GM12891 (cell line): Measurements from ENCODE around the gene P4HA2.
"Not testable (repeated sequence)": the region's sequence is repeated elsewhere in the genome, so short reads cannot be mapped to it uniquely, and the experiment has no call there.

Source experiments
- DNase-seq: peaks from one replicate; pipeline ENCODE4 v3.0.0; 2011; ENCODE audit warnings: low spot score; ENCODE audit not compliant: insufficient read length
- FAIRE-seq: peaks from 2 replicates; lab custom pipeline; 2011; peaks lifted over from hg19 to GRCh38; lab: Jason Lieb, UNC
- PAX5 ChIP-seq: IDR thresholded peaks from 2 replicates; pipeline ENCODE4 v1.6.1; 2011; ENCODE audit warnings: low read length, moderate library complexity, mild to moderate bottlenecking; ENCODE audit not compliant: insufficient read depth, severe bottlenecking
- POLR2A ChIP-seq: IDR thresholded peaks from 2 replicates; pipeline ENCODE4 v1.6.1; 2011; ENCODE audit warnings: low read depth, low read length, control low read depth
- POLR2AphosphoS5 ChIP-seq: IDR thresholded peaks from 2 replicates; pipeline ENCODE4 v1.6.1; 2011; ENCODE audit warnings: low read depth, low read length, control low read depth
- POU2F2 ChIP-seq: IDR thresholded peaks from 2 replicates; pipeline ENCODE4 v1.6.1; 2011; ENCODE audit warnings: low read depth, mild to moderate bottlenecking, control low read depth, low read length, moderate library complexity
- SPI1 ChIP-seq: IDR thresholded peaks from 2 replicates; pipeline ENCODE4 v1.6.1; 2011; ENCODE audit warnings: low read depth, low read length, control low read depth
- TAF1 ChIP-seq: IDR thresholded peaks from 2 replicates; pipeline ENCODE4 v1.6.1; 2011; ENCODE audit warnings: low read depth, low read length, control low read depth

Gene P4HA2

DNA sequence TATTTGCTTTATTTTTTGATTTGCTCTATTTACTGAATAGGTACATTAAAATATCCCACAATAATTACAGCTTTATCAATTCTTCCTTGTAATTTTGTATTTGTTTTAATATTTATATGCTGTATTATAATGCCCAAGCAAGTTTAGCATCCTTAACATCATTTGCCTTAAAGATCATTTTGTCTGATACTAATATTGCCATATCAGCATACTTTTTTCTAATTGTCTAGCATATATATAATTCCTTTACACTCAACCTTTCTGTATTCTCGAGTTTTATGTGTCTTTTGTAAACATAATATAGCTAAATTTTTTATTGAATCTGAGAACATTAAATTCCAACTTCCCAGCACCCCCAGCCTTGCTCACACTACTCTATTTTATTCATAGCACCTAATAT, 64.7 kb downstream of the P4HA2 start:
- DNase-seq: no peak
- TF ChIP-seq POU2F2 (no peak), POLR2AphosphoS5 (no peak), SPI1 (no peak), TAF1 (no peak), POLR2A (no peak), PAX5 (no peak)
- no peak for FAIRE-seq

DNA sequence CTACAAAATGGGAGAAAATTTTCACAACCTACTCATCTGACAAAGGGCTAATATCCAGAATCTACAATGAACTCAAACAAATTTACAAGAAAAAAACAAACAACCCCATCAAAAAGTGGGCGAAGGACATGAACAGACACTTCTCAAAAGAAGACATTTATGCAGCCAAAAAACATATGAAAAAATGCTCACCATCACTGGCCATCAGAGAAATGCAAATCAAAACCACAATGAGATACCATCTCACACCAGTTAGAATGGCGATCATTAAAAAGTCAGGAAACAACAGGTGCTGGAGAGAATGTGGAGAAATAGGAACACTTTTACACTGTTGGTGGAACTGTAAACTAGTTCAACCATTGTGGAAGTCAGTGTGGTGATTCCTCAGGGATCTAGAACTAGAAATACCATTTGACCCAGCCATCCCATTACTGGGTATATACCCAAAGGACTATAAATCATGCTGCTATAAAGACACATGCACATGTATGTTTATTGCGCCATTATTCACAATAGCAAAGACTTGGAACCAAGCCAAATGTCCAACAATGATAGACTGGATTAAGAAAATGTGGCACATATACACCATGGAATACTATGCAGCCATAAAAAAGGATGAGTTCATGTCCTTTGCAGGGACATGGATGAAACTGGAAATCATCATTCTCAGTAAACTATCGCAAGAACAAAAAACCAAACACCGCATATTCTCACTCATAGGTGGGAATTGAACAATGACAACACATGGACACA, 65.9 kb downstream of the P4HA2 start:
- DNase-seq, FAIRE-seq: not testable (repeated sequence)

DNA sequence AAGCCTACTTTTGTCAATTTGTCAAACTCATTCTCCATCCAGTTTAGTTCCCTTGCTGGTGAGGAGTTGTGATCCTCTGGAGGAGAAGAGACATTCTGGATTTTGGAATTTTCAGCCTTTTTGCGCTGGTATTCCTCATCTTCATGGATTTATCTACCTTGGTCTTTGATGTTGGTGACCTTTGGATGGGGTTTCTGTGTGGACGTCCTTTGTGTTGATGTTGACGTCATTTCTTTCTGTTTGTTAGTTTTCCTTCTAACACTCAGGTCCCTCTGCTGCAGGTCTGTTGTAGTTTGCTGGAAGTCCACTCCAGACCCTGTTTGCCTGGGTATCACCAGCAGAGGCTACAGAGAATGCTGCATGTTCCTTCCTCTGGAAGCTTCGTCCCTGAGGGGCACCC, 71.2 kb downstream of the P4HA2 start:
- TF ChIP-seq TAF1 (no peak), SPI1 (no peak), POLR2A (no peak), POU2F2 (no peak), PAX5 (no peak), POLR2AphosphoS5 (no peak)
- FAIRE-seq (no peak), DNase-seq (no peak)

DNA sequence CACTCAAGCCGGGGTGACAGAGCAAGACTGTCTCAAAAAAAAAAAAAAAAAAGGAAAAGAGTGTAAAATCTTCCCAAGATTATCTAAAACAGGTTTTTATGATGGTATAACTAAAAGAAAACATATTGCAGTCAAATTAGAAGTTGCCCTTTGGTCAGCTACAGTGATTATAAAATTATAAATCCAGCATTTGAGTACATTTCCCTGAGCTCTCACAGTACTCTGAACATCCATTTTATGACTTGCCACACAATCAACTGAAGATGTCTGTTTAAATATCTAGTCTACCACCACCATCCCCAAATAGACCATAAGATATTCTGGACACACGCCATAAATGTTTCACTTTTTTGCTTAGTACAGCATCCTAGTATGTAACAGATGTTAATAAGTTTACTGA, 77.1 kb downstream of the P4HA2 start:
- no peak for FAIRE-seq
- TF ChIP-seq TAF1 (no peak), POLR2A (no peak), POU2F2 (no peak), SPI1 (no peak), POLR2AphosphoS5 (no peak), PAX5 (no peak)
- DNase-seq: no peak

DNA sequence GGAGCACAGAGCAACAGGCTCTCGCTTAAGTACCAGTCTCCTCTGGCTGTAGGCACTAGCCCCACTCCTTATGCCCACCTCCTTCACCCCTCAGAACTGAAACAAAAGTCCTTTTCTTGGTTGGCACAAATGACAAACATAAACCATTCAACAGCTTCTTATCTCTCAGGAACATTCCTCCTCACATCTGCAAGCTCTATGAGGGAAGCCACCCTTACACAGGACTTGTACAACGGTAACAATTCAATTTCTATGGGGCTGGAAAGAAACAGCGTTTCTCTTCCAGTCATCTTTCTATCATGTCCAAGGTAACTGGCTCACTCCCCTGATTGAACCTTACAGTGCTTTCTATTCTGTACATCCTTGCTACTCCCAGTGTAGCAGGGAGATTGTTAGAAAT, 80.0 kb downstream of the P4HA2 start:
- FAIRE-seq: no peak

DNA sequence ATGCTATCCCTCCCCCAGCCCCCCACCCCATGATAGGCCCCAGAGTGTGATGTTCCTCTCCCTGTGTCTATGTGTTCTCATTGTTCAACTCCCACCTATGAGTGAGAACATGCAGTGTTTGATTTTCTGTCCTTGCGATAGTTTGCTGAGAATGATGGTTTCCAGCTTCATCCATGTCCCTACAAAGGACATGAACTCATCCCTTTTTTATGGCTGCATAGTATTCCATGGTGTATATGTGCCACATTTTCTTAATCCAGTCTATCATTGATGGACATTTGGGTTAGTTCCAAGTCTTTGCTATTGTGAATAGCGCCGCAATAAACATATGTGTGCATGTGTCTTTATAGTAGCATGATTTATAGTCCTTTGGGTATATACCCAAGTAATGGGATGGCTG, 82.3 kb downstream of the P4HA2 start:
- FAIRE-seq, DNase-seq: not testable (repeated sequence)

More for the DNA sequence above, 80.0 kb downstream of the P4HA2 start:
- TF ChIP-seq POU2F2 (no peak), PAX5 (no peak), TAF1 (no peak), SPI1 (no peak), POLR2AphosphoS5 (no peak), POLR2A (no peak)
- DNase-seq: no peak

DNA sequence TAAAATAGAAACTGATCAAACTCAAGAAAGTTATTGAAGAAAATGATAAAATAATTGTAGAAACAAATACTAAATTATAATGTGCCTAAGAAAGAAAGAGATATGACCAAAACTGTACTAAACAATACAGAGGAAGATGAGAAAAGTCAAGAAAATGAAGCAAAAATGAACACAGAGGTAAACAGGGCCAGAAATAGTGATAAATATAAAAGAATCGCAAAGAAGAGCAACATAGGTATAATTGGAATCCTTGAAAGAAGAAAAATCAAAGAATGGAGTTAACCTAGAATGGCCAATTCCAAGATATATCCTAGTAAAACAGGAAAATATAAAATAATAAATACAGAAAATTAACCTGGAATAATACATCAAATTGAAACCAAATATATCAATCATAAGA, 84.5 kb downstream of the P4HA2 start:
- no peak for TF ChIP-seq POU2F2
- no peak for TF ChIP-seq SPI1
- no peak for TF ChIP-seq PAX5
- DNase-seq: no peak
- no peak for FAIRE-seq

DNA sequence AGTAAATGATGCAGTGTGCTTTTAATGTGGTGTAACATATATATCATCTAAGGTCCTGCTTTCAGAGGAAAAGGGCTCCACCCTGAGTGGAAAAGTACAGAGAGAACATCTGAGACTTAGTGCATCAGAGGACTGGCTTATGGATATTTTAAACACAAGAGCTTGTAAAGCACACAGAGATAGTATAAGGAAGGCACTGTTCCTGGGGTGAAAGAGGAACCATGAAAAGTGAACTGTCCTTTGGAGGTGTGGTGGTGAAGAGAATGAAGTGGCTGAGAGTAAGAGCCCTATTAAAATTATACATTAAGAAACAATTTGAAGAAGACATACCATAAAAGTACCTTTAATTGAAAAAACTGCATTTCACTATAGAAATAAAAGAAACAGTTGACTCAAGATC, 85.2 kb downstream of the P4HA2 start:
- DNase-seq: no peak
- TF ChIP-seq POLR2A: no peak
- TF ChIP-seq TAF1: no peak
- no peak; the same call in 1 of the 2 replicates for TF ChIP-seq SPI1
- no peak for FAIRE-seq
